ENCODE measurements around the gene GRID2.

The GRID2 gene

DNA sequence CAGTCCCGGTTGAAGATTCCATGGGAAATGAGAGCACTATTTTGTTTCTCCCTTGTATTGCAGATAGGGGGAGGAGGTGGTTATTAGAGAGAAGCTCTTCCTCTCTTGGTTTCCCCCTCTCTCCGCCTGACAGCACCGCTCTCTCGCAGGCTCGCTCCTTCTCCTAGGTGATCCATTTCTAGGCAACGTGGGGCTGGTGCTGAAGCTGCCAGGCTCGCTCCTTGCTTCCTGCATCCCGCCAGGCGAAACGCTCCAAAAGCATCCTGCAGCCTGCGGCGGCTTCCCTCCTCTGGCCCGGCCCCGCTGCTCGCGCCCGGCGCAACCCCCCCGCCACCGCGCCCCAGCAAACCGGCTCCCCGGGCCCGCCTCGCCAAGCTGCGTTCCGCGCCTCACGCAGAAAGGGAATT lies at the start of gene GRID2:
GRID2 (plus strand) TSS at position 346 of the 407 bp plus-strand sequence.
- TF ChIP-seq, protein P1, sequence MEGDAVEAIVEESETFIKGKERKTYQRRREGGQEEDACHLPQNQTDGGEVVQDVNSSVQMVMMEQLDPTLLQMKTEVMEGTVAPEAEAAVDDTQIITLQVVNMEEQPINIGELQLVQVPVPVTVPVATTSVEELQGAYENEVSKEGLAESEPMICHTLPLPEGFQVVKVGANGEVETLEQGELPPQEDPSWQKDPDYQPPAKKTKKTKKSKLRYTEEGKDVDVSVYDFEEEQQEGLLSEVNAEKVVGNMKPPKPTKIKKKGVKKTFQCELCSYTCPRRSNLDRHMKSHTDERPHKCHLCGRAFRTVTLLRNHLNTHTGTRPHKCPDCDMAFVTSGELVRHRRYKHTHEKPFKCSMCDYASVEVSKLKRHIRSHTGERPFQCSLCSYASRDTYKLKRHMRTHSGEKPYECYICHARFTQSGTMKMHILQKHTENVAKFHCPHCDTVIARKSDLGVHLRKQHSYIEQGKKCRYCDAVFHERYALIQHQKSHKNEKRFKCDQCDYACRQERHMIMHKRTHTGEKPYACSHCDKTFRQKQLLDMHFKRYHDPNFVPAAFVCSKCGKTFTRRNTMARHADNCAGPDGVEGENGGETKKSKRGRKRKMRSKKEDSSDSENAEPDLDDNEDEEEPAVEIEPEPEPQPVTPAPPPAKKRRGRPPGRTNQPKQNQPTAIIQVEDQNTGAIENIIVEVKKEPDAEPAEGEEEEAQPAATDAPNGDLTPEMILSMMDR (IDR thresholded peaks at IDR 0.05): no peak

DNA sequence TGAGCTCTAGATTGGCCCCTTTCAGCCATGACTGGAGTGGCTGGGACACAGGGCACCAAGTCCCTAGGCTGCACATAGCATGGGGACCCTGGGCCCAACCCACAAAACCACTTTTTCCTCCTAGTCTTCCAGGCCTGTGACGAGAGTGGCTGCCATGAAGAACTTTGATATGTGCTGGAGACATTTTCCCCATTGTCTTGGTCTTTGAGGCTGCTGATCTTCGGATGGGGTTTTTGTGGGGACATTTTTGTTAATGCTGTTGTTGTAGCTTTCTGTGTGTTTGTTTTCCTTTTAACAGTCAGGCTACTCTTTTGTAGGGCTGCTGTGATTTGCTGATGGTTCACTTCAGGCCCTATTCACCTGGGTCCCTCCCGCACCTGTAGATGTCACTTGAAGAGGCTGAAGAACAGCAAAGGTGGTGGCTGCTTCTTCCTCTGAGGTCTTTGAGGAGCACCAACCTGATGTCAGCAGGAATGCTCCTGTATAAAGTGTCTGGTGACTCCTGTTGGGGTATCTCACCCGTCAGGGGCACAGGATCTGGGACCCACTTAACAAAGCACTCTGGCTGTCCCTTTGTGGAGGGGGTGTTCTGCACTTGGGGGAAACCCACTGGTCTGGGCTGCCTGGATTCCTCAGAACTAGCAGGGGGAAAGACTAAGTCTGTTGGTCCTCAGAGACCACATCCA lies 49.6 kb upstream of the GRID2 start:
- TF ChIP-seq, protein P1 (IDR thresholded peaks at IDR 0.05): no peak

DNA sequence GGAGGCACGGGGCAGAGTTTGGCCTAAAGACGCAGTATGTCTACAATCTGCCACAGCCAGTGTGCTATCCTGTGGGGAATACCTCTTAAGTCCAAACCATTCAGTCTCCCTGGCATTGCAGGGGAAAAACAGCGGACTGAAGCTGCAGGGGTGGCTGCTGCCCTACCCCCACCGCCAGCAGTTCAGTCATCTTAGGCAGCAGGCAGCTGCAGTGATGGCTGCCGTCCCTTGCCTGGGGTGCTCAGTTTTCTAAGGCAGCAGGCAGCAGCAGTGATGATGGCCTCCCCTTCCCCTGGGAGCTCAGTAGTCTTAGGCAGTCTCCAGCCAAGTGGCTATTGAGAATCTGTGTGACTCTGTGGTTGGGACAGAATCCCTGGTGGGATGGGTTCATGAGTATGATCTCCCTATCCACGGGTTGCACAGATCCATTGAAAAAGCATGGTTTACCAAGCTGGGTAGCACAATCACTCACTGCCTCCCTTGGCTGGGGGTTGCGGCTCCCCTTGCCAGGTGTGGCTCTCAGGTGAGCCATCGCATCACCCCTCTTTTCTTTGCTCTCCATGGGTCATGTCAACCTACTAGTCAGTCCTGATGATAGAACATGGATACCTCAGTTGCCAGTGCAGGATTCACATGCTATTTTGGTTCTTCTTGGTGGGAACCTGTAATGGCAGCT lies 48.9 kb upstream of the GRID2 start:
- TF ChIP-seq, protein P1 (IDR thresholded peaks at IDR 0.05): no peak

DNA sequence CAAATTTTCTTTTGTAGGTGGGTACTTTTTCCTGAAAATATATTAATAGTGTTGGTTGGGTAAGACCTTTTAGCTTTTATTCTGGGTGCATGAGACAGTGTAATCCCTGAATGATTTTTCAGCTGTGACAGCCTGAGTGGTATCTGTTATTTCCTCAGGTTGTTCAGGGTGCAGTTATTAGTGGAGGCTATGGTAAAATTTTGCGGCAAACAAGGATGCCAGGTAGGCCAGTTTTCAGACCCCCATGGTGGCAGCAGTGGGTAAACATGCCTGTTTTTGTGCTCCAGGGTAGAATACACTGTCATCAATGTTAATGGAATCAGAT lies 47.9 kb upstream of the GRID2 start:
- TF ChIP-seq, protein P1 (IDR thresholded peaks at IDR 0.05): no peak

DNA sequence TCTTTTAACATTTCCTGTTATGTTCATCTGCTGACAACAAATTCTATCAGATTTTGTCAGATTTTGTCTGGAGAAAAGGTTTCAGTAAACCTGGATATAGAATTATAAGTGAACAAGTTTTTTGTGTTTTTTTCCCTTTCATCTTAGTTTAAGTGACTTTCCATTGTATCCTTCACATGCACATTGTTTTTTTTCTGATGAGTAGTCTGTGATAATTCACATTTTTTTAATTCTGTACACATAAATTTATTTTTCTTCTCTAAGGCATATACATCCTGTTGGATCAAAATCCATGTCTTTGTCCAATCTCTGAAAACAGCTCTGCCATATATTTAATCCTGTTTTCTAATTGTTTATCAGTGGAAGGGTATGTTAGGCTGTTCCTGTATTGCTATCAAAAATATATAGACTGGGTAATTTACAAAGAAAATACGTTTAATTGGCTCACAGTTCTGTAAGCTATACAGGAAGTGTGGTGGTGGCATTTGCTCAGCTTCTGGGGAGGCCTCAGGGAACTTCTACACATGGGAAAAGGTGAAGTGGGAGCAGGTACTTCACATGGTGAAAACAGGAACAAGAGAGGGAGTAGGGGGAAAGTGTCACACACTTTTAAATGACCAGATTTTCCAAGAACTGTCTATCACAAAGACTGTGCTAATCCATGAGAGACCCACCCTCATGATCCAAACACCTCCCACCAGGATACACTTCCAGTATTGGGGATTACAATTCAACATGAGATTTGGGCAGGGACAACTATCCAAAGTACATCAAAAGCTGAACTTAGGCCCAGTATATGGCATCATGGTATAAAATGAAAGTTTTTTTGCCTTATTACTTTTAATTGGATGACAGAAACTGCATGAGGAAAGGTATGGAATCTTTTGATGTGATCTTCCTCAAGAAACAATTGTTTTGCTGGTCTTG lies 45.6 kb upstream of the GRID2 start:
- TF ChIP-seq, protein P1 (IDR thresholded peaks at IDR 0.05): no peak

DNA sequence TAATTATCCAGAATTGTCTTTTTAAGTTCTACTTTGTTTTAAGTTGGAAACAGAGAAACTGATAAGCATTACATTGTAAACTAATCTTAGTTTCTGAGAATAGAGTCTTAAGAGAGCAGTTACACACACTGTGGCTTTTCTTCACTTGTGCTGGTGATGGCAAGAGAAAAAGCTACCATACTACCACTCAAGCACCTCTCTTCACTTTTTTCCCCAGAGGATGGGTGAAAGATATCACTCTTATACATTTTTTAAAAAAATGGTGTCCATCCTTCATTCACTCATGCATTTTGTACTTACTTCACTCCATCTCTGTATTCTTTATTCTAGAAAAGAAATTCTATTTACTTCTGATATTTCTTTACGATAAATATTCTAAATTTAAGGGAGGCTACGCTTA lies 42.5 kb upstream of the GRID2 start:
- TF ChIP-seq, protein P1 (IDR thresholded peaks at IDR 0.05): no peak

DNA sequence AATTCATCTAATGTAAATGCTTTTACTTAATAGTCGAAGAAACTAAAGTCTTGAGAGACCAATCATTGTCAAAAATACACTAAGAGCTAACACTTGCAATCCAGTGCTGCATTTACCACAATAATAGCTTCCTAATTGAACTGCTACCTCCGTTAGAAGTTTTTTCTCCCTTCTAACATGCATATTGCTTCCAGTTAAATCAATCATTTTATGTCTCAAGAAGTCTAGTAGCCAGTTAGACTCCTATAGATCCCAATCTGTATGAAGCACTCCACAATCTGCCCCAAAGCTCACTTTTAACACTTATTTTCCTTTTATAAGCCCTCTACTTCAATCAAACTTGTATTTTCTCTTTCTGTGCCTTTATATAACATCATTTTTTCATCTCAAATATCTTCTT lies 41.4 kb upstream of the GRID2 start:
- TF ChIP-seq, protein P1 (IDR thresholded peaks at IDR 0.05): no peak

All from LNCAP (cell line).